HG03025 (cell line): ENCODE measurements around the gene P2RY2.

ENCODE experiments used
- ATAC-seq: cut with Tn5 transposase; IDR thresholded peaks from one replicate; pipeline ENCODE4 v1.9.1; 2021; ENCODE audit warnings: mild to moderate bottlenecking, moderate library complexity; ENCODE audit not compliant: unreplicated experiment, low FRiP score

The P2RY2 gene

GRCh38 chr11:73240190-73240781, 22.2 kb downstream of the P2RY2 start:
- no peak for ATAC-seq

GRCh38 chr11:73241300-73241699, 23.2 kb downstream of the P2RY2 start:
- no peak for ATAC-seq

GRCh38 chr11:73242251-73243092, 24.4 kb downstream of the P2RY2 start:
- ATAC-seq: no peak

GRCh38 chr11:73243093-73243485, 25.0 kb downstream of the P2RY2 start:
- no peak for ATAC-seq

GRCh38 chr11:73244589-73245240, 26.6 kb downstream of the P2RY2 start:
- no peak for ATAC-seq

- ATAC-seq: no peak
Measured at GRCh38 chr11:73245461-73245860, 27.4 kb downstream of the P2RY2 start.

- no peak for ATAC-seq
Measured at GRCh38 chr11:73246303-73246702, 28.2 kb downstream of the P2RY2 start.

GRCh38 chr11:73248526-73249185, 30.6 kb downstream of the P2RY2 start:
- ATAC-seq: no peak

- ATAC-seq: no peak
Measured at GRCh38 chr11:73249304-73249703, 31.2 kb downstream of the P2RY2 start.

GRCh38 chr11:73249853-73250783, 32.0 kb downstream of the P2RY2 start:
- no peak for ATAC-seq

- no peak for ATAC-seq
Measured at GRCh38 chr11:73252577-73253191, 34.6 kb downstream of the P2RY2 start.

- ATAC-seq: no peak
Measured at GRCh38 chr11:73257342-73258103, 39.4 kb downstream of the P2RY2 start.

GRCh38 chr11:73258104-73259035, 40.3 kb downstream of the P2RY2 start:
- no peak for ATAC-seq

- no peak for ATAC-seq
Measured at GRCh38 chr11:73259406-73260126, 41.5 kb downstream of the P2RY2 start.

- ATAC-seq: no peak
Measured at GRCh38 chr11:73260127-73260457, 42.0 kb downstream of the P2RY2 start.

GRCh38 chr11:73262851-73263495, 44.9 kb downstream of the P2RY2 start:
- no peak for ATAC-seq

- no peak for ATAC-seq
Measured at GRCh38 chr11:73263640-73264039, 45.6 kb downstream of the P2RY2 start.
